GM08714 (cell line): ENCODE measurements around the gene DKKL1.

Source experiments
- H3K4me3 ChIP-seq: fragments of 200-500 bp; sonication (Bioruptor generic); 2 replicates; pipeline ENCODE4 v1.5.1; 2014; ENCODE audit warnings: mild to moderate bottlenecking, low read length, inconsistent platforms
- ZNF274 ChIP-seq: IDR thresholded peaks from 2 replicates; pipeline ENCODE4 v1.6.1; 2012; ENCODE audit warnings: mild to moderate bottlenecking, low read depth, low read length

DKKL1 gene

GRCh38 chr19:49423985-49424303 lies 60.3 kb downstream of the DKKL1 start:
- TF ChIP-seq ZNF274: no peak
- no peak overlapping the region for H3K4me3 ChIP-seq
